Measurements from ENCODE around the gene IQSEC3. TPM values are rescaled to one million over a fixed set of nuclear protein-coding genes. Genes with fewer than 3 reads are reported as not detected.

Gene IQSEC3
- total RNA-seq, 1 donor from 2014 or later = 1.3 TPM

DNA sequence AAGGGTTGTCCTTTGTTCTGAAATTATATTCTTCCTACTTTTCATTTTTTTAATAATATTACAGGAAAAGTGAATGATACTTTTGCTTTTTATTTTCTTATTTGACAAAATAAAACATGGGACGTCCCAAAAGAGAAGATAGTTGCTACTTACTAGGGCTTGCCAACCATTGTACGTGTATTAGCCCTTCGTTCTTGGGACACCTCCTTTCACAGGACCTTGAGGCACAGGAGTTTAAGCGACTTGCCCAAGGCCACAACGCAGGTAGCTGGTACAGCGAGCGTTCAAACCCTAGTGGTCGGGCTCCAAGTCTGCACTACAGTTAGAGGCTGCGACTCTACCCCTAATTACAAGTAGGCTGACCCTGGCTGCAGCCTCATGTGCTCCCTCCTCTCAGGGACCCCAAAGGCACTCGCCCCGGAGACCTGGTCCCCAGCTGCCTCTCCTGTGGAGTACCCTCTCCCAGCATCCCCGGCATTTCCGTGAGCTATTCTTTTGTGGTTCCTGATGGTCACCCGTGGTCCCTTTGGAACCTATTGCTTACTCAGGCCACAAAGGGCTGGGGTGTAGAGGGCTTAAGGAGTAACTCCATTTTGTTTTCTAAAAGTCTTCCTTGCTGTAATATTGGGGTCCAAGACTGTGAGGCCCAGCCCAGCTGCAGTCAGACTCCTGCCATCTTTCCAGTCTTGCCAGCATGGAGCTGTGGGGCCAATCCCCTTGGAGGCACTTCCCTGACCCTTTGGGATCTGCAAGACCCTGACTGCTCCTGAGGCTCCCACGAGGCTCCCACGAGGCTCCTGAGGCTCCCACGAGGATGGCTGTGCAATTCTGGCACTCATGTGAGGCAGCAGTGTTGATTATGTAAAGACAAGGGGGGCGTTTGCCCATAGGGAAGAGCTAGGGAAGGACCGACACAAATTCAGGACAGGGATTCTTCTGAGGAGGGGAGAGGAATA, 49.7 kb downstream of the IQSEC3 start:
- TF ChIP-seq, protein P1, sequence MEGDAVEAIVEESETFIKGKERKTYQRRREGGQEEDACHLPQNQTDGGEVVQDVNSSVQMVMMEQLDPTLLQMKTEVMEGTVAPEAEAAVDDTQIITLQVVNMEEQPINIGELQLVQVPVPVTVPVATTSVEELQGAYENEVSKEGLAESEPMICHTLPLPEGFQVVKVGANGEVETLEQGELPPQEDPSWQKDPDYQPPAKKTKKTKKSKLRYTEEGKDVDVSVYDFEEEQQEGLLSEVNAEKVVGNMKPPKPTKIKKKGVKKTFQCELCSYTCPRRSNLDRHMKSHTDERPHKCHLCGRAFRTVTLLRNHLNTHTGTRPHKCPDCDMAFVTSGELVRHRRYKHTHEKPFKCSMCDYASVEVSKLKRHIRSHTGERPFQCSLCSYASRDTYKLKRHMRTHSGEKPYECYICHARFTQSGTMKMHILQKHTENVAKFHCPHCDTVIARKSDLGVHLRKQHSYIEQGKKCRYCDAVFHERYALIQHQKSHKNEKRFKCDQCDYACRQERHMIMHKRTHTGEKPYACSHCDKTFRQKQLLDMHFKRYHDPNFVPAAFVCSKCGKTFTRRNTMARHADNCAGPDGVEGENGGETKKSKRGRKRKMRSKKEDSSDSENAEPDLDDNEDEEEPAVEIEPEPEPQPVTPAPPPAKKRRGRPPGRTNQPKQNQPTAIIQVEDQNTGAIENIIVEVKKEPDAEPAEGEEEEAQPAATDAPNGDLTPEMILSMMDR (conservative IDR thresholded peaks at IDR 0.05; ENCODE audit: low read depth, low read length) = no peak

DNA sequence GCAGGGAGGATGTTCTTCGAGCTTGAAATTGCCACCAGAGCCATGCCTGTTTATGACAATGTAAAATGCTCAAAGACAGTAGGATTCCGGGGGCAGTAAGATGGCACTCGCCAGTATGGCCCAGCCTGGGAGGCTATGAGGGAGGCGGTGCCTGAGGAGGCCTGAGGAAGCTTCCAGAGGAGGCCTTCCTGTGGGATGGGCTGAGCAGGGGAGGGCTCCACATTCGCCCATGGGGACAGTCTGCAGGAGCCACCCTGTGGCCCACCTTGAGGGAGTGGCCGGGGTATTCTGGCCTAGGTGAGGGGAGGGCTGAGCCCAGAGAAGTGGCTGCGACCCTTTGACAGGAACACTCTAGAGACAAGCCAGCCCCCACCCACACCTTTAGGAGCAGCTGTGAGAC, 50.7 kb downstream of the IQSEC3 start:
- DNase-seq (ENCODE audit: low read depth) = no peak
- TF ChIP-seq, protein P1 (conservative IDR thresholded peaks at IDR 0.05; ENCODE audit: low read depth, low read length) = no peak
- no peak overlapping the region for H3K4me3 ChIP-seq (ENCODE audit: low read depth, low read length)

More for the DNA sequence above, 49.7 kb downstream of the IQSEC3 start:
- DNase-seq (ENCODE audit: low read depth) = no peak
- no peak overlapping the region for H3K4me3 ChIP-seq (ENCODE audit: low read depth, low read length)

DNA sequence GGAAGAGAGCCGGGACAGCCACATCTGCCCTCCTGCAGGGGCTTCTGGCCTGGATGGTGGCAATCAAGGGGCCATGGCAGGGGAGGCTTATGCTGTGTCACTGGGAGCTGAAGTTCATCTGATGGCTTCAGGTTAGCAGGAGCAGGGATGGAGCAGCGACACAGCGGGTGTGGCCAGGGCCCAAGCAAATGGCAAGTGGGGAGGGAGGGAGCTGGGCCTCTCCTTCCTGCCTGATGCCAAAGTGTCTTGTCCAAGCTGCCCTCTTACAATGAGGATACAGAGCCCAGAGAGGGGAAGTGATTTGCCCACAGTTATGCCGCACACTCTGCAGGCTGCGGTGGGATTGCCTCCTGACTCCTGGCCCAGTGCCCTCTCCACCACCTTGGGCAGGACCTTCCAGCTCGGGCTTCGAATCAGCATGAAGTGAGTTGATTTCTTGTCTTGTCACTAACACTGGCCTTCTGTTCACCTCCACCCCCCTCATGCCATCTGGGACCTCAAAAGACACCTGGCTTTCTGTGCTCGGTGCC, 51.3 kb downstream of the IQSEC3 start:
- TF ChIP-seq, protein P1 (conservative IDR thresholded peaks at IDR 0.05; ENCODE audit: low read depth, low read length) = no peak
- DNase-seq (ENCODE audit: low read depth) = no peak
- H3K4me3 ChIP-seq (ENCODE audit: low read depth, low read length) = no peak overlapping the region

DNA sequence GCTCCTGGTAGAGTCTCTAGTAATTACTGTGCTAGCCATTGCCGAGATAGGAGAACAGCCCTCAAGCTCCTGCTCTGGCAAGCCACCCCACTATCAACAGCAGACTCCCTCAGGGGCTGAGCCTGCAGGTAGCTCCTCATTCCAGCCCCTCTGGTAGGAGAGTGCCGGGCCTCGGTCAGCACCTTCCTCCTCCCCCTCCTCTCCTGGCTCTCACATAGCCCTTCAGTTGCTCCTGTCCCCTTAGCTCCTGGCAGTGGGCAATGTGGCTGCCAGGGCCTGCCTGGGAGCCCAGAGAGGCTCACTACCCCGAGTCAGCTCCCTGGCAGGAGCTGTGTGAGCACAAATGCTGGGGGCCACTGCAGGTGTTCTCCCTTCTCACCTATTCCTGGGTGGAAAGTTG, 52.0 kb downstream of the IQSEC3 start:
- TF ChIP-seq, protein P1 (conservative IDR thresholded peaks at IDR 0.05; ENCODE audit: low read depth, low read length) = no peak
- H3K4me3 ChIP-seq (ENCODE audit: low read depth, low read length) = no peak overlapping the region
- no peak for DNase-seq (ENCODE audit: low read depth)

DNA sequence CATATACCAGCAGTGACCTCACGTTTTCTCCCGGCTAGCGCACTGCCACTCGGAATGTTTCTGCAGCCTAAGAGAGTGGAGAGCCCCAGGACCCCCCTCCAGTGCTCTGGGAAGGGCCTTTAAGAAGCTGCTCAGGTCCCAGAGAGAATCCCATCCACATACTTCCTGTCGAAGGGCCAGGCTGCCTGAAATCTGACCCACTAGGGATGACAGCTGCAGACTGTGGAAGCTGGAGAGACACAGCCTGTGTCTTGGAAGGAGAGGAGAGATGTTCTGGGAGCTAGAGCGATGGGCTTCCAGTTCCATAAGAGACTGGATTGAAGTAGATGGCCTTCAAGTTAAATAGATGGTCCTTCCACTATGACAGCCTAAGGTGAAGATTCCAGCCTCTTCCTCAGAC, 54.4 kb downstream of the IQSEC3 start:
- H3K4me3 ChIP-seq (ENCODE audit: low read depth, low read length) = no peak overlapping the region
- DNase-seq (ENCODE audit: low read depth) = no peak
- TF ChIP-seq, protein P1 (conservative IDR thresholded peaks at IDR 0.05; ENCODE audit: low read depth, low read length) = no peak

DNA sequence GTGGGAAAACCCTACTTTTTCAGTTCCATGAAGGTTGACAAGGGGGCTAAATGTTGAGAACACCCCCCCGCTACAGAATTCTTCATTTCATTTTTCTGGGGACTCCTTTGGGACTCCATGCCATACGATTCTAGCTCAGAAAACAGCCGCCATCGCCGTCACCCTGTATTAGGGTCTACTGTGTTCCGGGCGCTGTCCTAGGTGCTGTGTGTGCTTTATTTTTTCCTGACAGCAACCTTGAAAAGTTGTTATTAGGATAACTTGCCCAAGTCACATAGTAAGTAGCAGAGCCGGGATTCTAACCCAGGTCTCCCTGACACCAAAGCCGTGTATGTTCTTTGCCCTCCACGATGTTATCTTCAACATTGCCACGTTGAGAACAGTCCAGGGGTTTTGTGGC, 55.1 kb downstream of the IQSEC3 start:
- H3K4me3 ChIP-seq (ENCODE audit: low read depth, low read length) = no peak overlapping the region
- TF ChIP-seq, protein P1 (conservative IDR thresholded peaks at IDR 0.05; ENCODE audit: low read depth, low read length) = no peak
- DNase-seq (ENCODE audit: low read depth) = no peak

Measured in epithelial cell of proximal tubule (primary cell).